ENCODE data around the gene CARS2.

- TF ChIP-seq RAD21 (conservative IDR thresholded peaks at IDR 0.05 in 1 of 2, IDR thresholded peaks at IDR 0.05 in 1 of 2) (peak; percentile 51 to 60), CEBPB (IDR thresholded peaks at IDR 0.05) (peak in 1 of 2 experiments; percentile 43; a peak in 2 of 4 replicates), EHF (CRISPR knock-in tag; IDR thresholded peaks at IDR 0.05) (no peak), POLR2AphosphoS2 (conservative IDR thresholded peaks at IDR 0.05; ENCODE audit: low read length) (no peak)
- TF ChIP-seq, protein P1, sequence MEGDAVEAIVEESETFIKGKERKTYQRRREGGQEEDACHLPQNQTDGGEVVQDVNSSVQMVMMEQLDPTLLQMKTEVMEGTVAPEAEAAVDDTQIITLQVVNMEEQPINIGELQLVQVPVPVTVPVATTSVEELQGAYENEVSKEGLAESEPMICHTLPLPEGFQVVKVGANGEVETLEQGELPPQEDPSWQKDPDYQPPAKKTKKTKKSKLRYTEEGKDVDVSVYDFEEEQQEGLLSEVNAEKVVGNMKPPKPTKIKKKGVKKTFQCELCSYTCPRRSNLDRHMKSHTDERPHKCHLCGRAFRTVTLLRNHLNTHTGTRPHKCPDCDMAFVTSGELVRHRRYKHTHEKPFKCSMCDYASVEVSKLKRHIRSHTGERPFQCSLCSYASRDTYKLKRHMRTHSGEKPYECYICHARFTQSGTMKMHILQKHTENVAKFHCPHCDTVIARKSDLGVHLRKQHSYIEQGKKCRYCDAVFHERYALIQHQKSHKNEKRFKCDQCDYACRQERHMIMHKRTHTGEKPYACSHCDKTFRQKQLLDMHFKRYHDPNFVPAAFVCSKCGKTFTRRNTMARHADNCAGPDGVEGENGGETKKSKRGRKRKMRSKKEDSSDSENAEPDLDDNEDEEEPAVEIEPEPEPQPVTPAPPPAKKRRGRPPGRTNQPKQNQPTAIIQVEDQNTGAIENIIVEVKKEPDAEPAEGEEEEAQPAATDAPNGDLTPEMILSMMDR (IDR thresholded peaks at IDR 0.05): peak; percentile 55
Observed at GRCh38 chr13:110593430-110594130, 112.3 kb downstream of the CARS2 start.
